ENCODE measurements around the gene KLHL6. TPM values are rescaled to one million over a fixed set of nuclear protein-coding genes. Genes with fewer than 3 reads are reported as not detected.

KLHL6 gene
- total RNA-seq, 1 experiment from 2014 or later: not detected

Other genes starting within 250 kb of the KLHL6 start
- gene MCF2L2, start 127.1 kb downstream of the KLHL6 start, total RNA-seq (2014; rRNA removed; shearing (Covaris generic)): 0.08 and 0.12 TPM in 2 replicates
- gene KLHL24, start 79.9 kb upstream of the KLHL6 start, total RNA-seq (2014; rRNA removed; shearing (Covaris generic)): 9.5 and 14.0 TPM in 2 replicates
- gene YEATS2, start 142.1 kb upstream of the KLHL6 start, total RNA-seq (2014; rRNA removed; shearing (Covaris generic)): 38.1 and 38.3 TPM in 2 replicates

Measured in SJCRH30 (cell line).